ENCODE measurements around the gene RIC1. TPM values are rescaled to one million over a fixed set of nuclear protein-coding genes. Genes with fewer than 3 reads are reported as not detected.
"Not testable (repeated sequence)": the region's sequence is repeated elsewhere in the genome, so short reads cannot be mapped to it uniquely, and the experiment has no call there.

Gene RIC1
- total RNA-seq, 1 experiment from 2014 or later, result 23.1 TPM

GRCh38 chr9:5665059-5665458 is 36.2 kb downstream of the RIC1 start:
- Mint-ChIP-seq H3K9me3 (ENCODE audit: unreplicated experiment) (peaks cover 20% of the 10 kb centered on the region), H3K27ac (ENCODE audit: low read depth, unreplicated experiment) (no peak overlapping the region), H3K4me3 (ENCODE audit: unreplicated experiment) (no peak overlapping the region), H3K27me3 (ENCODE audit: insufficient read depth, unreplicated experiment) (no peaks in the 10 kb centered on the region), H3K4me1 (ENCODE audit: insufficient read depth, unreplicated experiment) (peaks cover 5% of the 10 kb centered on the region), H3K36me3 (ENCODE audit: insufficient read depth, unreplicated experiment) (peaks cover 19% of the 10 kb centered on the region)
- ChIA-PET POLR2A (interaction anchor here (0.6 kb wide), 2 partner anchors 32 to 103 kb away, joined by 3 to 4 read pairs; no protein-coding TSS in a partner anchor), CTCF (no interaction called here)
- intact Hi-C loops (cut with micrococcal nuclease), result no loop called here
- DNase-seq (ENCODE audit: unreplicated experiment), result no peak
- no TSS peak for BruUV-seq (replicated peaks)
- no peak for TF ChIP-seq CTCF (IDR thresholded peaks at IDR 0.05; ENCODE audit: unreplicated experiment)

DNA sequence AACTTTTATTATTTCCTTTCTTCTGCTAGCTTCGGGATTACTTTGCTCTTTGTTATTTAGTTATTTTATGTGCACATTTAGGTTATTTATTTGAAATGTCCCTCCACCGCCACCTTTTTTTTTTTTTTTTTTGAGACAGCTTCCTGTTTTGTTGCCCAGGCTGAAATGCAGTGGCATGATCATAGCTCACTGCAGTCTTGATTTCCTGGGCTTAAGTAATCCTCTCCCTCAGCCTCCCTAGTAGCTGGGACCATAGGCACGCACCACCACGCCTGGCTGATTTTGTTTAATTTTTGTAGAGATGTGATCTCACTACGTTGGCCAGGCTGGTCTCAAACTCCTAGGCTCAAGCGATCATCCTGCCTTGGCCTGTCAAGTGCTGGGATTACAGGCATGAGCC is 38.5 kb downstream of the RIC1 start:
- BruUV-seq (replicated peaks), result no TSS peak
- no peak for DNase-seq (ENCODE audit: unreplicated experiment)
- Mint-ChIP-seq H3K27ac (ENCODE audit: low read depth, unreplicated experiment) (no peak overlapping the region), H3K36me3 (ENCODE audit: insufficient read depth, unreplicated experiment) (peaks cover 9% of the 10 kb centered on the region), H3K27me3 (ENCODE audit: insufficient read depth, unreplicated experiment) (no peaks in the 10 kb centered on the region), H3K4me3 (ENCODE audit: unreplicated experiment) (no peak overlapping the region), H3K9me3 (ENCODE audit: unreplicated experiment) (peaks cover 13% of the 10 kb centered on the region), H3K4me1 (ENCODE audit: insufficient read depth, unreplicated experiment) (peaks cover 10% of the 10 kb centered on the region)
- no peak for TF ChIP-seq CTCF (IDR thresholded peaks at IDR 0.05; ENCODE audit: unreplicated experiment)
- ChIA-PET POLR2A (interaction anchor here (0.6 kb wide), 1 partner anchor 756 kb away, joined by 3 read pairs; no protein-coding TSS in a partner anchor), CTCF (no interaction called here)
- intact Hi-C loops (cut with micrococcal nuclease), result no loop called here

GRCh38 chr9:5670079-5670478 is 41.2 kb downstream of the RIC1 start:
- intact Hi-C loops (cut with micrococcal nuclease), result no loop called here
- Mint-ChIP-seq H3K36me3 (ENCODE audit: insufficient read depth, unreplicated experiment) (peaks cover 6% of the 10 kb centered on the region), H3K9me3 (ENCODE audit: unreplicated experiment) (peaks cover 7% of the 10 kb centered on the region), H3K27ac (ENCODE audit: low read depth, unreplicated experiment) (no peak overlapping the region), H3K27me3 (ENCODE audit: insufficient read depth, unreplicated experiment) (no peaks in the 10 kb centered on the region), H3K4me3 (ENCODE audit: unreplicated experiment) (no peak overlapping the region), H3K4me1 (ENCODE audit: insufficient read depth, unreplicated experiment) (peaks cover 25% of the 10 kb centered on the region)
- ChIA-PET POLR2A (no interaction called here), CTCF (no interaction called here)
- no peak for DNase-seq (ENCODE audit: unreplicated experiment)
- BruUV-seq (replicated peaks), result no TSS peak
- no peak for TF ChIP-seq CTCF (IDR thresholded peaks at IDR 0.05; ENCODE audit: unreplicated experiment)

- POLR2A ChIA-PET, result interaction anchor here (0.8 to 1.4 kb wide), 3 partner anchors 14 to 43 kb away, joined by 3 to 4 read pairs (median 3); partner anchors contain the start of gene RIC1
- no peak overlapping the region for H3K27ac Mint-ChIP-seq (ENCODE audit: low read depth, unreplicated experiment)
- H3K27me3 Mint-ChIP-seq (ENCODE audit: insufficient read depth, unreplicated experiment), result no peaks in the 10 kb centered on the region
- CTCF ChIA-PET, result no interaction called here
- intact Hi-C loops (cut with micrococcal nuclease), result no loop called here
- H3K4me3 Mint-ChIP-seq (ENCODE audit: unreplicated experiment), result no peak overlapping the region
- H3K36me3 Mint-ChIP-seq (ENCODE audit: insufficient read depth, unreplicated experiment), result no peaks in the 10 kb centered on the region
- H3K4me1 Mint-ChIP-seq (ENCODE audit: insufficient read depth, unreplicated experiment), result peaks cover 27% of the 10 kb centered on the region
- no TSS peak for BruUV-seq (replicated peaks)
- no peak for TF ChIP-seq CTCF (IDR thresholded peaks at IDR 0.05; ENCODE audit: unreplicated experiment)
- no peak for DNase-seq (ENCODE audit: unreplicated experiment)
- H3K9me3 Mint-ChIP-seq (ENCODE audit: unreplicated experiment), result peaks cover 10% of the 10 kb centered on the region
Measured at GRCh38 chr9:5671711-5672353, 42.9 kb downstream of the RIC1 start.

DNA sequence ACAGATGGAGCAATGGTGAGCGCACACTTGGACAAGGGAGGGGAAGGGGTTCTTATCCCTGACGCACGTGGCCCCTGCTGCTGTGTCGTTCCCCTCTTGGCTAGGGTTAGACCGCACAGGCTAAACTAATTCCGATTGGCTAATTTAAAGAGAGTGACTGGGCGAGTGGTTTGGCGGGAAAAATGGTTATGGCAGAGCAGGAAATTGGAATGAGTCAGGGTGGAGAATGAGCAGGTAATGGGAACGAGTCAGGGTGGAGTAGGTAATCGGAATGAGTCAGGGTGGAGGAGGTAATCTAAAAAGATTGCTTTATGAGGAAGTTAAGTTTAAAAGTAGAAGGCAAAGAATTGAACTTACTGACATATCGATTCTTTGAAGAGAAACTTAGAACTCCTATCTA is 46.1 kb downstream of the RIC1 start:
- Mint-ChIP-seq H3K4me1 (ENCODE audit: insufficient read depth, unreplicated experiment) (peaks cover 22% of the 10 kb centered on the region), H3K9me3 (ENCODE audit: unreplicated experiment) (peaks cover 10% of the 10 kb centered on the region), H3K27ac (ENCODE audit: low read depth, unreplicated experiment) (peak overlapping the region; percentile 80)
- POLR2A ChIA-PET; CTCF ChIA-PET; BruUV-seq (replicated peaks); H3K36me3 Mint-ChIP-seq (ENCODE audit: insufficient read depth, unreplicated experiment); H3K27me3 Mint-ChIP-seq (ENCODE audit: insufficient read depth, unreplicated experiment); H3K4me3 Mint-ChIP-seq (ENCODE audit: unreplicated experiment); intact Hi-C loops (cut with micrococcal nuclease): not testable (repeated sequence)
- DNase-seq (ENCODE audit: unreplicated experiment), result peak; percentile 10

- H3K36me3 Mint-ChIP-seq (ENCODE audit: insufficient read depth, unreplicated experiment); H3K27ac Mint-ChIP-seq (ENCODE audit: low read depth, unreplicated experiment); POLR2A ChIA-PET; BruUV-seq (replicated peaks); H3K4me1 Mint-ChIP-seq (ENCODE audit: insufficient read depth, unreplicated experiment); H3K27me3 Mint-ChIP-seq (ENCODE audit: insufficient read depth, unreplicated experiment); H3K4me3 Mint-ChIP-seq (ENCODE audit: unreplicated experiment); intact Hi-C loops (cut with micrococcal nuclease); DNase-seq (ENCODE audit: unreplicated experiment); CTCF ChIA-PET; H3K9me3 Mint-ChIP-seq (ENCODE audit: unreplicated experiment): not testable (repeated sequence)
Measured at GRCh38 chr9:5683591-5683990, 54.7 kb downstream of the RIC1 start.
